MM.1S (cell line): Measurements from ENCODE around the gene PI4KA.

ENCODE experiments used
- CTCF ChIP-seq: fragments of 300-600 bp; sonication (generic); IDR thresholded peaks from 2 replicates; pipeline ENCODE4 v1.5.1; 2016; ENCODE audit warnings: antibody characterized with exemption, low read length, mixed read lengths
- EZH2 ChIP-seq: fragments of 300-600 bp; sonication (generic); optimal IDR thresholded peaks from 2 replicates; pipeline ENCODE3; 2017; ENCODE audit warnings: low read depth, mild to moderate bottlenecking, antibody characterized with exemption, low read length, mixed read lengths

- TF ChIP-seq CTCF, result no peak
- TF ChIP-seq EZH2, result no peak
Measured at GRCh38 chr22:20905415-20906386, 47.1 kb upstream of the PI4KA start.
